ENCODE results near the gene FOSL1. TPM values are rescaled to one million over a fixed set of nuclear protein-coding genes. Genes with fewer than 3 reads are reported as not detected.
"Not testable (repeated sequence)": the region's sequence is repeated elsewhere in the genome, so short reads cannot be mapped to it uniquely, and the experiment has no call there.

FOSL1 gene
- total and polyA plus RNA-seq, 11 donors, result 0.22 to 48.1 (median 1.5) TPM

GRCh38 chr11:65849771-65850216 lies 50.4 kb downstream of the FOSL1 start:
- Histone ChIP-seq H3K36me3 (peaks cover 0 to 42% (median 35%) of the 10 kb centered on the region in 9 donors), H3K27me3 (no peaks in the 10 kb centered on the region), H3K4me1 (peaks cover 0 to 8% (median 0%) of the 10 kb centered on the region in 12 donors), H3K9me3 (peaks cover 0 to 10% (median 2%) of the 10 kb centered on the region in 12 donors), H3K4me3 (no peak overlapping the region), H3K27ac (no peak overlapping the region)
- intact Hi-C loops (cut with DNase I), result loop anchor here in 1 of 10 donors (10.0 kb wide), 1 partner anchor 415 kb away; the partner anchor contains the start of gene RAB1B
- ATAC-seq, result no peak
- 48 to 53% (median 51%) methylated on average over 16 of the region's 16 CpGs for WGBS, 4 donors
- no peak for TF ChIP-seq POLR2A (IDR thresholded peaks at IDR 0.05)
- no peak for DNase-seq

- H3K27me3 ChIP-seq, result no peaks in the 10 kb centered on the region
- ATAC-seq (no peak), DNase-seq (no peak)
- no peak for TF ChIP-seq CTCF (IDR thresholded peaks at IDR 0.05)
- no peak for TF ChIP-seq POLR2A (IDR thresholded peaks at IDR 0.05)
- no peak overlapping the region for H3K4me3 ChIP-seq
- peaks cover 0 to 10% (median 2%) of the 10 kb centered on the region in 12 donors for H3K9me3 ChIP-seq
- intact Hi-C loops (cut with DNase I), result no loop called here
- H3K4me1 ChIP-seq, result peaks cover 0 to 5% (median 0%) of the 10 kb centered on the region in 12 donors
- H3K27ac ChIP-seq, result no peak overlapping the region
- peaks cover 0 to 38% (median 31%) of the 10 kb centered on the region in 9 donors for H3K36me3 ChIP-seq
- 57 to 75% (median 72%) methylated on average over 4 to 8 of the region's 8 CpGs for WGBS, 4 donors
Measured at GRCh38 chr11:65849366-65849765, 50.8 kb downstream of the FOSL1 start.

GRCh38 chr11:65848693-65849092 lies 51.5 kb downstream of the FOSL1 start:
- intact Hi-C loops (cut with DNase I), result not testable (repeated sequence)

GRCh38 chr11:65847746-65848145 lies 52.4 kb downstream of the FOSL1 start:
- Histone ChIP-seq H3K9me3 (peaks cover 0 to 10% (median 2%) of the 10 kb centered on the region in 12 donors), H3K4me1 (no peaks in the 10 kb centered on the region), H3K36me3 (peaks cover 0 to 21% (median 15%) of the 10 kb centered on the region in 9 donors), H3K4me3 (no peak overlapping the region), H3K27me3 (no peaks in the 10 kb centered on the region), H3K27ac (no peak overlapping the region)
- TF ChIP-seq CTCF (IDR thresholded peaks at IDR 0.05), result no peak
- TF ChIP-seq POLR2A (IDR thresholded peaks at IDR 0.05), result no peak
- intact Hi-C loops (cut with DNase I), result no loop called here
- no peak for ATAC-seq
- 77 to 84% (median 79%) methylated on average over 3 of the region's 3 CpGs for WGBS, 4 donors
- no peak for DNase-seq

More at GRCh38 chr11:65848693-65849092, 51.5 kb downstream of the FOSL1 start:
- H3K4me1 ChIP-seq, H3K27ac ChIP-seq, H3K4me3 ChIP-seq, ATAC-seq, H3K9me3 ChIP-seq, DNase-seq, H3K27me3 ChIP-seq: not testable (repeated sequence)
- peaks cover 0 to 31% (median 24%) of the 10 kb centered on the region in 9 donors for H3K36me3 ChIP-seq
- 63 to 73% (median 69%) methylated on average over 7 of the region's 7 CpGs for WGBS, 4 donors

- intact Hi-C loops (cut with DNase I), result no loop called here
- ATAC-seq (no peak), DNase-seq (no peak)
- no peaks in the 10 kb centered on the region for H3K36me3 ChIP-seq
- TF ChIP-seq POLR2A (IDR thresholded peaks at IDR 0.05), result no peak
- no peak for TF ChIP-seq CTCF (IDR thresholded peaks at IDR 0.05)
- WGBS, 4 donors, result 85 to 91% (median 90%) methylated on average over 9 to 10 of the region's 10 CpGs
- H3K27me3 ChIP-seq, result no peaks in the 10 kb centered on the region
- H3K4me1 ChIP-seq, result no peaks in the 10 kb centered on the region
- no peak overlapping the region for H3K4me3 ChIP-seq
- no peak overlapping the region for H3K27ac ChIP-seq
- no peaks in the 10 kb centered on the region for H3K9me3 ChIP-seq
Measured at GRCh38 chr11:65844231-65844872, 55.8 kb downstream of the FOSL1 start.

Data from heart left ventricle (tissue), 16 donors.